Epithelial cell of esophagus (primary cell): Measurements from ENCODE around the gene NODAL.

Experiments used
- DNase-seq: peaks from one replicate; pipeline ENCODE4 v3.0.0; 2010; ENCODE audit warnings: low read depth
- H3K4me3 ChIP-seq: 2 replicates; pipeline ENCODE4 v1.5.1; 2011; ENCODE audit warnings: mild to moderate bottlenecking, low read length, control low read depth
- CTCF ChIP-seq: IDR thresholded peaks from 2 replicates; pipeline ENCODE4 v1.5.1; 2011; ENCODE audit warnings: low read depth, mild to moderate bottlenecking, low read length, control low read depth, inconsistent platforms; ENCODE audit not compliant: insufficient read depth; ENCODE audit errors: missing control alignments

NODAL gene

GRCh38 chr10:70440296-70441160 lies 953 bp downstream of the NODAL start:
- H3K4me3 ChIP-seq: no peak overlapping the region

GRCh38 chr10:70437721-70438120 lies 3.8 kb downstream of the NODAL start:
- no peak overlapping the region for H3K4me3 ChIP-seq
- no peak for TF ChIP-seq CTCF
- DNase-seq: no peak

More at GRCh38 chr10:70440296-70441160, 953 bp downstream of the NODAL start:
- no peak for DNase-seq
- no peak for TF ChIP-seq CTCF

- no peak for TF ChIP-seq CTCF
- H3K4me3 ChIP-seq: no peak overlapping the region
- no peak for DNase-seq
These were observed 6.0 kb downstream of the NODAL start for GRCh38 chr10:70435241-70436085.

GRCh38 chr10:70433581-70434280 lies 7.8 kb downstream of the NODAL start:
- DNase-seq: no peak
- TF ChIP-seq CTCF: no peak

GRCh38 chr10:70432561-70433263 lies 8.8 kb downstream of the NODAL start:
- H3K4me3 ChIP-seq: no peak overlapping the region
- no peak for TF ChIP-seq CTCF
- no peak for DNase-seq

More at GRCh38 chr10:70433581-70434280, 7.8 kb downstream of the NODAL start:
- no peak overlapping the region for H3K4me3 ChIP-seq

GRCh38 chr10:70432101-70432500 lies 9.4 kb downstream of the NODAL start:
- DNase-seq: no peak
- H3K4me3 ChIP-seq: no peak overlapping the region
- TF ChIP-seq CTCF: no peak
